ENCODE data around the gene HNRNPK.
A peak's percentile ranks its signal among the peaks of the same experiment; 100 is the strongest.

HNRNPK gene

GRCh38 chr9:84000186-84000585 is 20.2 kb upstream of the HNRNPK start:
- no peak for TF ChIP-seq CTCF (conservative IDR thresholded peaks at IDR 0.05)
- peak overlapping the region; percentile 81 for H3K27ac ChIP-seq

- TF ChIP-seq CTCF (conservative IDR thresholded peaks at IDR 0.05): no peak
These were observed 19.3 kb upstream of the HNRNPK start for GRCh38 chr9:83999141-83999918.

GRCh38 chr9:83996126-83996525 is 16.1 kb upstream of the HNRNPK start:
- no peak for TF ChIP-seq CTCF (conservative IDR thresholded peaks at IDR 0.05)
- H3K27ac ChIP-seq: no peak overlapping the region; the same call in 1 of the 2 replicates

More at GRCh38 chr9:83999141-83999918, 19.3 kb upstream of the HNRNPK start:
- H3K27ac ChIP-seq: peak overlapping the region; percentile 81

- TF ChIP-seq CTCF (conservative IDR thresholded peaks at IDR 0.05): no peak
- peak overlapping the region; percentile 31; the same call in 1 of the 2 replicates for H3K27ac ChIP-seq
These were observed 12.9 kb upstream of the HNRNPK start for GRCh38 chr9:83992901-83993300.

GRCh38 chr9:83992407-83992806 is 12.4 kb upstream of the HNRNPK start:
- TF ChIP-seq CTCF (conservative IDR thresholded peaks at IDR 0.05): peak; percentile 58

GRCh38 chr9:83991355-83991754 is 11.3 kb upstream of the HNRNPK start:
- TF ChIP-seq CTCF (conservative IDR thresholded peaks at IDR 0.05): no peak
- no peak overlapping the region for H3K27ac ChIP-seq

More at GRCh38 chr9:83992407-83992806, 12.4 kb upstream of the HNRNPK start:
- peak overlapping the region; percentile 31; the same call in 1 of the 2 replicates for H3K27ac ChIP-seq

- peak overlapping the region; percentile 79 for H3K27ac ChIP-seq
- no peak for TF ChIP-seq CTCF (conservative IDR thresholded peaks at IDR 0.05)
These were observed 8.4 kb upstream of the HNRNPK start for GRCh38 chr9:83988411-83988810.

Data from VCaP (cell line).